Osteoblast (primary cell): ENCODE results near the gene MZT2A. TPM values are rescaled to one million over a fixed set of nuclear protein-coding genes. Genes with fewer than 3 reads are reported as not detected.
A peak's percentile ranks its signal among the peaks of the same experiment; 100 is the strongest.
"Not testable (repeated sequence)": the region's sequence is repeated elsewhere in the genome, so short reads cannot be mapped to it uniquely, and the experiment has no call there.

Source experiments
- DNase-seq: peaks from one replicate; pipeline ENCODE4 v3.0.0; 2011; ENCODE audit warnings: low spot score, mixed read lengths; ENCODE audit not compliant: insufficient read length; ENCODE audit errors: missing footprints
- H2AFZ ChIP-seq: 2 replicates; pipeline ENCODE4 v1.6.0; 2011; ENCODE audit warnings: mild to moderate bottlenecking, low read length
- H3K27ac ChIP-seq: 2 replicates; pipeline ENCODE4 v1.5.1; 2011; ENCODE audit warnings: mild to moderate bottlenecking, low read depth, low read length, moderate library complexity
- H3K27me3 ChIP-seq: 2 replicates; pipeline ENCODE4 v1.6.0; 2012; ENCODE audit warnings: mild to moderate bottlenecking, control low read depth, inconsistent platforms, low read length, moderate library complexity; ENCODE audit not compliant: insufficient read depth
- H3K36me3 ChIP-seq: 2 replicates; pipeline ENCODE4 v1.5.1; 2011; ENCODE audit warnings: mild to moderate bottlenecking, low read length, control low read depth, moderate library complexity; ENCODE audit not compliant: insufficient read depth
- H3K4me1 ChIP-seq: 2 replicates; pipeline ENCODE4 v1.5.1; 2011; ENCODE audit warnings: mild to moderate bottlenecking, low read length, control low read depth, moderate library complexity; ENCODE audit not compliant: insufficient read depth
- H3K4me2 ChIP-seq: 2 replicates; pipeline ENCODE4 v1.6.0; 2011; ENCODE audit warnings: mild to moderate bottlenecking, low read length; ENCODE audit not compliant: insufficient read depth
- H3K4me3 ChIP-seq: fragments of 200-600 bp; sonication (generic); 3 replicates; pipeline ENCODE4 v1.5.1; 2012; ENCODE audit warnings: mild to moderate bottlenecking, low read length, inconsistent platforms; ENCODE audit not compliant: insufficient read depth
- H3K79me2 ChIP-seq: 2 replicates; pipeline ENCODE4 v1.6.0; 2012; ENCODE audit warnings: mild to moderate bottlenecking, low read length, control low read depth, inconsistent platforms; ENCODE audit not compliant: insufficient read depth
- H3K9me3 ChIP-seq: 2 replicates; pipeline ENCODE4 v1.5.1; 2011; ENCODE audit warnings: low read depth, low read length, control low read depth
- H4K20me1 ChIP-seq: 2 replicates; pipeline ENCODE4 v1.6.0; 2012; ENCODE audit warnings: mild to moderate bottlenecking, low read length, control low read depth; ENCODE audit not compliant: insufficient read depth
- CTCF ChIP-seq: IDR thresholded peaks from 2 replicates; pipeline ENCODE4 v1.5.1; 2011; ENCODE audit warnings: mild to moderate bottlenecking, low read depth, low read length, moderate library complexity; ENCODE audit errors: extremely low read depth
- total RNA-seq: library from RNA; depleted of rRNA; stranded (reverse); fragments of >200 nt; gene quantifications from 2 replicates; pipeline ENCODE4 v1.2.3, GENCODE V29; 2012

MZT2A gene
- total RNA-seq, 1 donor = 45.2 TPM

GRCh38 chr2:131493199-131493968, 1.2 kb upstream of the MZT2A start:
- Histone ChIP-seq H3K27ac (peak overlapping the region; percentile 82), H3K4me2 (peak overlapping the region; percentile 92), H3K27me3 (no peaks in the 10 kb centered on the region), H2AFZ (peak overlapping the region; percentile 99), H3K36me3 (no peaks in the 10 kb centered on the region), H4K20me1 (no peaks in the 10 kb centered on the region), H3K79me2 (peaks cover 73% of the 10 kb centered on the region), H3K4me1 (peaks cover 9% of the 10 kb centered on the region), H3K4me3 (peak overlapping the region; percentile 95), H3K9me3 (no peaks in the 10 kb centered on the region)
- no peak for TF ChIP-seq CTCF
- peak; percentile 69 for DNase-seq

DNA sequence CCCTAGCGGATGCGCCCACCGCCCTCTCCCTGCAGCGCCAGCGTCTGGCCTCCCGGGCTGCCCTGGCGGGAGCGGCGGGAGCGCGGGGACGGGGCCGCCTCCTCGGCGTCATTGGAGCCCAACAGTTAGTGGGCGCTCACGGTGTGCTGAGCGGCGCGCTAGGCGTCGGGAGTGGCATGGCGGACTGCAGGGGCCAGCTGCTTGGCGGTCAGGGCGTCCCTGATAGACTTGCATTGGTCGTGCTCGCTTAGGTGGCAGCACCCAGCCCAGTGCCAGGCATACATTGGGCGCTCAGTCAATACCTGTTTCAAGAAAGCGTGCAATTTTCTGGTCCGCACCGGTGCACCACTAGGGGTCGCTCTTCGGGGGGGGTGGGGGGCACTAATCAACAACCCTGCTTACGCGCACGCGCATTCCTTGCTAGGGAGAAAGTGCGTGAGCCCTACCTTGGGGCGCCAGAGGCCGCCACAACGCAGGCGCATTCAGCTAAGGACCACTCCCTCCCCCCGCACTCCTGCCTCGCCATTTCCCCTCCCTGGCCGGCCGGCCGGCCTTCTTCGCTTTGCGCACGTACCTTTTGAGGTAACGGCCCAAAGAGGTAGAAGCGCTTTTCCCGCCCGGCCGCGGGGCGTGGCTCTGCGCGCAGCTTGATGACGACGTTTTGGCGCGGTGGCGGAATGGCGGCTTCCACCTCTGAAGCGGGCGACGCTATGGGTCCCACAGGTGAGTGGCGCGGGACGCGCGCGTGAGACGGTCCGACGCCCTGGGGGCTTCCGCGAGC, 411 bp upstream of the MZT2A start:
- Histone ChIP-seq H3K27me3 (no peaks in the 10 kb centered on the region), H3K36me3 (no peaks in the 10 kb centered on the region), H3K4me3 (peak overlapping the region; percentile 95), H3K79me2 (peaks cover 68% of the 10 kb centered on the region), H2AFZ (peak overlapping the region; percentile 99), H4K20me1 (no peaks in the 10 kb centered on the region), H3K27ac (peak overlapping the region; percentile 82), H3K9me3 (no peaks in the 10 kb centered on the region), H3K4me2 (peak overlapping the region; percentile 92), H3K4me1 (peaks cover 8% of the 10 kb centered on the region)
- peak; percentile 68 for TF ChIP-seq CTCF
- DNase-seq = peak; percentile 99

DNA sequence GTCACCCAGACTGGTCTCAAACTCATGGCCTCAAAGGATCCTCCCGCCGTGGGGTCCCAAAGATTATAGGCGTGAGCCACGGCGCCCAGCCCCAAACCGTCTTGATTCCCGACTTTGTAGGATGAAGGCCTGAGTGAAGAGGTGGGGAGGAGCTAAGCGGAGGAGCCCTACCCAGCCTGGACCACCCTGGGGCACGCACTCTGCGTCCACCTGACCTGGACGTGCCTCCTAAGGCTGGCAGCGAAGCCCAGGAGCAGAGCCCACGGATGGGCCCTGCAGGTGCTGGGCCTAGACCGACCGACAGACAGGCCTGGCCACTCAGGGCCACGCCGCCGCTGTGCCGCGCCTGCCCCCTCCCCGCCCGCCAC, 744 bp downstream of the MZT2A start:
- DNase-seq, H3K36me3 ChIP-seq, H3K27me3 ChIP-seq, H4K20me1 ChIP-seq, H3K4me1 ChIP-seq, H3K27ac ChIP-seq, H3K9me3 ChIP-seq: not testable (repeated sequence)
- Histone ChIP-seq H2AFZ (peak overlapping the region; percentile 82), H3K4me3 (peak overlapping the region; percentile 68), H3K4me2 (peak overlapping the region; percentile 80), H3K79me2 (peaks cover 58% of the 10 kb centered on the region)

DNA sequence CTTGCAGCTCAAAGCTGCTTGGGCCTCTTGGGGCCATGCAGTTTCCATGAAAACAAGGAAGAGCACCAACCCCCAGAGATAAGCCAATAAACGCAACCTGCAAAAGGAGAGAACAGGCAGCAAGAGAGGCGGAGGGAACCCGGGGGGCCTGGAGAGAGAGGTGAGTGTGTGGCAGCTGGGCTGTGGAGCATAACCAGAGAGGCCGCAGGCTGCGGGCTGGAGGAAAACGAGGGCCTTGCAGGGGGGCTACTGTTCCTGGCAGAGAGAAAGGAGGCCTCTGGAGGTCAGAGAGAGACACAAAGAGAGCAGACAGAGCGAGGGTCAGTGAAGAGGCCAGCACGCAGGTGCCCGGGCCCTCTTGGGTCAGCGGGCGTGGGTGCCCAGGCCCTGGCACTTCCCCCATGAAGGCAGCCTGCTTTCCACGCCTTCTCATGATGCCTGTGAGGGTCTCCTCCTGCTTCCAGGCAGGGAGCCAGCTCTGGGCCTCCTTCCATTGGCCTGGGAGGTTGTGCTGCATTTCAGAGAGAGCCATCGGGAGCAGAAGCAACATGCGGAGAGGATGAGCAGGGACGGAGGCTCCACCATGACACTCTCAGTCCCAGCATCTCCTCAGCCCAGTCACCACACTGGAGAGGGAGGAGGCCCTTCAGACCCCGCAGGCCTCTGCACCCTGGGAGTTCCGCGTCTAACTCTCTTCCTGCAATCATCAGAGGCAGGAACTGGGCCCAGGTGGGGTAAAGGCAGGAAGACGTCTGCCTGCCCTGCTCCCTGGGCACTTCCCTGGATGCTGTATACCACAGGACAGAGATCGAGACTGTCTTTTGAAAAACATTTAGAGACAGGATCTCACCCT, 1.4 kb downstream of the MZT2A start:
- not testable (repeated sequence) for H3K9me3 ChIP-seq, H4K20me1 ChIP-seq, H3K27ac ChIP-seq, H3K27me3 ChIP-seq, DNase-seq, H3K36me3 ChIP-seq, H3K4me1 ChIP-seq
- Histone ChIP-seq H3K4me2 (peak overlapping the region; percentile 80), H2AFZ (peak overlapping the region; percentile 82), H3K79me2 (peaks cover 52% of the 10 kb centered on the region), H3K4me3 (peak overlapping the region; percentile 68)
